CD4-positive, alpha-beta T cell treated with Interleukin-4 for 4 hours (primary cell): ENCODE results near the gene GPR89B.
"Not testable (repeated sequence)": the region's sequence is repeated elsewhere in the genome, so short reads cannot be mapped to it uniquely, and the experiment has no call there.

Experiments used
- DNase-seq: peaks from one replicate; pipeline ENCODE4 v3.0.0-alpha.2; 2020

GPR89B gene

GRCh38 chr1:148037850-148038461 is 109.7 kb downstream of the GPR89B start:
- not testable (repeated sequence) for DNase-seq

DNA sequence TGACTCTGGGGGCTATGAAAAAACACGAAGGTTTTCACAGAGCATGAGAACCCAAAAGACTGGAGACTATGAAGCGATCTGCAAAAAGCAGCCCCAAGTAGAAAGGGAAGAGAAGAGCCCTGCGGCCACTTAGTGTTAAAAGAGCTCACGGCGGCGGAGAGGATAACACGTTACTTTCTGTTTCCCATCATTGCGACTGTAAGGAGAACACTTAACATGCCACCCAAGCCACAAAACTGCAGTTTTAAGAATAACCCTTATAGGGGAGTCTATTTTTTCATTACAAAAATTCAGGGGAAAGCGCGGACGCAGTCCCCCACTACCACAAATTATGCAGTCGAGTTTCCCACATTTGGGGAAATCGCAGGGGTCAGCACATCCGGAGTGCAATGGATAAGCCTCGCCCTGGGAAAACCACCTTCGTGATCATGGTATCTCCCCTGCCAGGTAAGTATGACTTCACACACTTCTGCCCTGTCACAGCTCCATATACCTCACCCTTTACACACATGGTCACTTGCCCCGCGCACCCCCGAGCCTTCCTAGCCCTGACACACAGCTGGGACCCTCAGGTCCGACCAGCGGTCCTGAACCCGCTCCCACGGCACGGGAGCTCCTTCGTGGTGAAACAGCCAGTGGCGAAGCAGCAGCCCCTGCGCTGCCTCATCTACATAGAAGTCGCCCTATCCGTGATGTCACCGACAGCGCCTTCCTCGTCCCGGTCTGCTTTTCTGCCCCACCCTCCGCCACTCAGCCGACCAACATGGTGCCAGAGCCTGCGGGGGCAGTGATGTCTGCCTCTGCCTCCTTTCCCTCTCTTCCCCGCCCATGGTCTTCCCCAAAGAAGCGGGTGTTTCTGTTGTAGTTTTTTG is 110.5 kb downstream of the GPR89B start:
- DNase-seq, result peak; percentile 76
